Measurements from ENCODE around the gene RIN2.

Gene RIN2

GRCh38 chr20:19740512-19740911 is 17.5 kb upstream of the RIN2 start:
- Histone ChIP-seq H3K27ac (ENCODE audit: low read depth, low read length, poor library complexity, severe bottlenecking) (no peak overlapping the region), H3K36me3 (ENCODE audit: insufficient read depth, low read length) (no peaks in the 10 kb centered on the region), H3K27me3 (ENCODE audit: insufficient read depth, low read length) (no peaks in the 10 kb centered on the region; the same call in 1 of the 2 replicates), H3K4me2 (ENCODE audit: low read length) (no peak overlapping the region), H4K20me1 (ENCODE audit: insufficient read depth, low read length) (no peaks in the 10 kb centered on the region), H3F3A (ENCODE audit: insufficient read depth, low read length) (no peaks in the 10 kb centered on the region), H3K9ac (ENCODE audit: low read length) (no peak overlapping the region), H3K9me2 (ENCODE audit: low read depth, low read length) (no peaks in the 10 kb centered on the region), H3K79me2 (ENCODE audit: insufficient read depth, low read length) (no peaks in the 10 kb centered on the region), H3K9me3 (ENCODE audit: low read length) (no peaks in the 10 kb centered on the region), H2AFZ (ENCODE audit: low read length) (no peak overlapping the region), H3K4me3 (ENCODE audit: low read depth, low read length, poor library complexity, severe bottlenecking) (no peak overlapping the region), H3K4me1 (ENCODE audit: insufficient read depth, low read length, severe bottlenecking) (no peaks in the 10 kb centered on the region)
- TF ChIP-seq EZH2 (IDR thresholded peaks at IDR 0.05; ENCODE audit: borderline replicate concordance, low read length) (no peak), CTCF (IDR thresholded peaks at IDR 0.05; ENCODE audit: low read length) (no peak)

GRCh38 chr20:19741924-19742323 is 16.1 kb upstream of the RIN2 start:
- Histone ChIP-seq H3K27ac (ENCODE audit: low read depth, low read length, poor library complexity, severe bottlenecking) (no peak overlapping the region), H3K36me3 (ENCODE audit: insufficient read depth, low read length) (no peaks in the 10 kb centered on the region), H3K9me3 (ENCODE audit: low read length) (no peaks in the 10 kb centered on the region), H4K20me1 (ENCODE audit: insufficient read depth, low read length) (no peaks in the 10 kb centered on the region), H3K4me1 (ENCODE audit: insufficient read depth, low read length, severe bottlenecking) (no peaks in the 10 kb centered on the region), H3K9ac (ENCODE audit: low read length) (no peak overlapping the region), H3K27me3 (ENCODE audit: insufficient read depth, low read length) (no peaks in the 10 kb centered on the region; the same call in 1 of the 2 replicates), H3K4me2 (ENCODE audit: low read length) (no peak overlapping the region), H3K9me2 (ENCODE audit: low read depth, low read length) (no peaks in the 10 kb centered on the region), H3K4me3 (ENCODE audit: low read depth, low read length, poor library complexity, severe bottlenecking) (no peak overlapping the region), H3K79me2 (ENCODE audit: insufficient read depth, low read length) (no peaks in the 10 kb centered on the region), H2AFZ (ENCODE audit: low read length) (no peak overlapping the region), H3F3A (ENCODE audit: insufficient read depth, low read length) (no peaks in the 10 kb centered on the region)
- TF ChIP-seq EZH2 (IDR thresholded peaks at IDR 0.05; ENCODE audit: borderline replicate concordance, low read length) (no peak), CTCF (IDR thresholded peaks at IDR 0.05; ENCODE audit: low read length) (no peak)

DNA sequence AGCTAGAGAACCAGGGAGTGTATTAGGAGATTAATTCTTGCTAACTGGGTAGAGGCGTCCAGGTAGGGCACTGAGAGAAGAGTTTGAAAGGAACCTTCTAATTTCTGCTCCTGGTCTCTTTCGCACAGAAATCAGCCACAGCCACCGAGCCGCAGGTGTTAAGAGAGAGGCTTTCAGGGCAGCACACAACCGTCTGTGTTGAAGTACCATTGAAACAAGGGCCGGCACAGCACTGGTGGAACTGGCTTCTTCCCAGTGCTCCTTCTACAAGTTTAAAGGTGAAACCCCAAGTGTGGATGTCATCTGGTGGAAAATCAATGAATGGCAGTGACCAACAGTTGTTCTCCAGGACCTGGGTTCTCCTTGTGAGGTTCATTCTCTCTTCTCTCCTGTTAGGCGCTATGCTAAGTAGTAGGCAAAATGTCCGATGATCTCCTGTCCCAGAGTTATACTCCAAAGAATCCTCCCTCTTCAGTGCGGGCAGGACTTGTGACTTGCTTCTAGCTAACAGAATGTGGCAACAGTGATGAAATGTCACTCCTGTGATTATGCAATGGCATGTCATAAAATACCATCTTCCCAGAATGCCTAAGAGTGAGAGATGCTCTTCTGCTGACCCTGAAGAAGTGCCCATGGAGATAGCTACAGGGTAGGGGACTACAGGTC is 15.0 kb upstream of the RIN2 start:
- no peaks in the 10 kb centered on the region for H3K4me1 ChIP-seq (ENCODE audit: insufficient read depth, low read length, severe bottlenecking)
- H3K9me3 ChIP-seq (ENCODE audit: low read length) = no peaks in the 10 kb centered on the region
- no peak overlapping the region for H3K27ac ChIP-seq (ENCODE audit: low read depth, low read length, poor library complexity, severe bottlenecking)
- H3K27me3 ChIP-seq (ENCODE audit: insufficient read depth, low read length) = no peaks in the 10 kb centered on the region; the same call in 1 of the 2 replicates
- no peaks in the 10 kb centered on the region for H3K79me2 ChIP-seq (ENCODE audit: insufficient read depth, low read length)
- no peaks in the 10 kb centered on the region for H3K36me3 ChIP-seq (ENCODE audit: insufficient read depth, low read length)
- no peak overlapping the region for H2AFZ ChIP-seq (ENCODE audit: low read length)
- no peaks in the 10 kb centered on the region for H3K9me2 ChIP-seq (ENCODE audit: low read depth, low read length)
- no peak overlapping the region for H3K4me2 ChIP-seq (ENCODE audit: low read length)
- no peak overlapping the region for H3K4me3 ChIP-seq (ENCODE audit: low read depth, low read length, poor library complexity, severe bottlenecking)
- no peak for TF ChIP-seq EZH2 (IDR thresholded peaks at IDR 0.05; ENCODE audit: borderline replicate concordance, low read length)
- TF ChIP-seq CTCF (IDR thresholded peaks at IDR 0.05; ENCODE audit: low read length) = no peak
- no peaks in the 10 kb centered on the region for H4K20me1 ChIP-seq (ENCODE audit: insufficient read depth, low read length)
- H3K9ac ChIP-seq (ENCODE audit: low read length) = no peak overlapping the region
- H3F3A ChIP-seq (ENCODE audit: insufficient read depth, low read length) = no peaks in the 10 kb centered on the region

All from OCI-LY1 (cell line).